OCI-LY1 (cell line): ENCODE results near the gene ALOX5AP.
"Not testable (repeated sequence)": the region's sequence is repeated elsewhere in the genome, so short reads cannot be mapped to it uniquely, and the experiment has no call there.

ENCODE experiments used
- H2AFZ ChIP-seq: fragments of 200-600 bp; sonication (generic), shearing (Covaris generic); 2 replicates; pipeline ENCODE4 v1.6.0; 2014; ENCODE audit warnings: antibody characterized with exemption, mild to moderate bottlenecking, low read length
- H3F3A ChIP-seq: fragments of 200-600 bp; sonication (generic), shearing (Covaris generic); 2 replicates; pipeline ENCODE4 v1.6.0; 2014; ENCODE audit warnings: mild to moderate bottlenecking, antibody characterized with exemption, low read length, moderate library complexity; ENCODE audit not compliant: insufficient read depth
- H3K27ac ChIP-seq: fragments of 200-600 bp; sonication (generic); 2 replicates; pipeline ENCODE4 v1.5.1; 2014; ENCODE audit warnings: low read length, mixed run types, mild to moderate bottlenecking, low read depth; ENCODE audit not compliant: poor library complexity, severe bottlenecking
- H3K27me3 ChIP-seq: fragments of 200-600 bp; sonication (generic); 2 replicates; pipeline ENCODE4 v1.6.0; 2014; ENCODE audit warnings: antibody characterized with exemption, mild to moderate bottlenecking, low read length, moderate library complexity; ENCODE audit not compliant: insufficient read depth
- H3K36me3 ChIP-seq: fragments of 200-600 bp; sonication (generic); 2 replicates; pipeline ENCODE4 v1.6.1; 2014; ENCODE audit warnings: mild to moderate bottlenecking, antibody characterized with exemption, low read length, moderate library complexity, mixed read lengths; ENCODE audit not compliant: insufficient read depth
- H3K4me1 ChIP-seq: fragments of 200-600 bp; sonication (generic); 2 replicates; pipeline ENCODE4 v1.5.1; 2014; ENCODE audit warnings: mild to moderate bottlenecking, low read length, moderate library complexity; ENCODE audit not compliant: insufficient read depth, severe bottlenecking
- H3K4me2 ChIP-seq: fragments of 200-600 bp; sonication (generic), shearing (Covaris generic); 2 replicates; pipeline ENCODE4 v1.6.1; 2014; ENCODE audit warnings: low read length
- H3K4me3 ChIP-seq: fragments of 200-600 bp; sonication (generic); 2 replicates; pipeline ENCODE4 v1.5.1; 2014; ENCODE audit warnings: low read length, low read depth, mild to moderate bottlenecking, mixed read lengths; ENCODE audit not compliant: poor library complexity, severe bottlenecking
- H3K79me2 ChIP-seq: fragments of 200-600 bp; shearing (Covaris generic); 2 replicates; pipeline ENCODE4 v1.6.1; 2016; ENCODE audit warnings: mixed run types, low read length, mixed read lengths; ENCODE audit not compliant: insufficient read depth
- H3K9ac ChIP-seq: fragments of 200-600 bp; sonication (generic), shearing (Covaris generic); 2 replicates; pipeline ENCODE4 v1.6.1; 2014; ENCODE audit warnings: mild to moderate bottlenecking, low read length, mixed read lengths
- H3K9me2 ChIP-seq: fragments of 200-600 bp; sonication (generic), shearing (Covaris generic); 2 replicates; pipeline ENCODE4 v1.6.1; 2014; ENCODE audit warnings: low read depth, mild to moderate bottlenecking, low read length, mixed read lengths
- H3K9me3 ChIP-seq: fragments of 200-600 bp; shearing (Covaris generic); 2 replicates; pipeline ENCODE4 v1.6.1; 2014; ENCODE audit warnings: low read length, mixed read lengths
- H4K20me1 ChIP-seq: fragments of 200-600 bp; sonication (generic), shearing (Covaris generic); 2 replicates; pipeline ENCODE4 v1.6.0; 2016; ENCODE audit warnings: mild to moderate bottlenecking, low read length; ENCODE audit not compliant: insufficient read depth
- CTCF ChIP-seq: fragments of 200-600 bp; sonication (generic), shearing (Covaris generic); IDR thresholded peaks from 2 replicates; pipeline ENCODE4 v1.5.1; 2017; ENCODE audit warnings: mild to moderate bottlenecking, antibody characterized with exemption, low read length, moderate library complexity, mixed read lengths
- EZH2 ChIP-seq: fragments of 200-600 bp; sonication (generic), shearing (Covaris generic); IDR thresholded peaks from 2 replicates; pipeline ENCODE4 v1.8.0; 2017; ENCODE audit warnings: borderline replicate concordance, mixed run types, mild to moderate bottlenecking, antibody characterized with exemption, low read length, moderate library complexity, mixed read lengths

ALOX5AP gene

DNA sequence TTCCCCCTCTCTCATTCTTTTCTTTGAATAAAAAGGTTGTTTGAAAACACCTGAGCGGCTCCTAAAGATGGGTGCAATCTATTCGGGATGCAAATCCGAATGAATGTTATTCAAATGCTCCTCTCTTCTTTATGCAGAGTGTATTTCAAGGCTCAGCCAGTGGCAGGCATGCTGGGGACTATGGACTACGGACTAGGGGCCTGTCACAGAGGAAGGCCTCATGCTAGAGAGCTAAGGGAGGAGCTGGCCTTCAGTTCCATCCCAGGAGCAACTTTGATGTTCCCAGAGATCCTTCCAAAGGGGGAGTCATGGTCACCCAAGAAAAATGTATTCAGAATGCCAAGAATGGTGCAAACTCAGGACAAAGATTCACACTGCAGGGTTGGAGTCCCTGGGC lies 9.3 kb downstream of the ALOX5AP start:
- no peak overlapping the region for H3K27ac ChIP-seq
- H3K36me3 ChIP-seq = peaks cover 49% of the 10 kb centered on the region
- no peaks in the 10 kb centered on the region for H4K20me1 ChIP-seq
- no peaks in the 10 kb centered on the region for H3K9me3 ChIP-seq
- no peak for TF ChIP-seq EZH2
- peak overlapping the region; percentile 27; the same call in 1 of the 2 replicates for H3K4me2 ChIP-seq
- no peak overlapping the region for H3K9ac ChIP-seq
- H3K4me3 ChIP-seq = no peak overlapping the region
- H3F3A ChIP-seq = no peaks in the 10 kb centered on the region
- H3K27me3 ChIP-seq = no peaks in the 10 kb centered on the region
- H3K4me1 ChIP-seq = peaks cover 36% of the 10 kb centered on the region
- no peak overlapping the region for H2AFZ ChIP-seq
- H3K9me2 ChIP-seq = no peaks in the 10 kb centered on the region
- H3K79me2 ChIP-seq = no peaks in the 10 kb centered on the region

DNA sequence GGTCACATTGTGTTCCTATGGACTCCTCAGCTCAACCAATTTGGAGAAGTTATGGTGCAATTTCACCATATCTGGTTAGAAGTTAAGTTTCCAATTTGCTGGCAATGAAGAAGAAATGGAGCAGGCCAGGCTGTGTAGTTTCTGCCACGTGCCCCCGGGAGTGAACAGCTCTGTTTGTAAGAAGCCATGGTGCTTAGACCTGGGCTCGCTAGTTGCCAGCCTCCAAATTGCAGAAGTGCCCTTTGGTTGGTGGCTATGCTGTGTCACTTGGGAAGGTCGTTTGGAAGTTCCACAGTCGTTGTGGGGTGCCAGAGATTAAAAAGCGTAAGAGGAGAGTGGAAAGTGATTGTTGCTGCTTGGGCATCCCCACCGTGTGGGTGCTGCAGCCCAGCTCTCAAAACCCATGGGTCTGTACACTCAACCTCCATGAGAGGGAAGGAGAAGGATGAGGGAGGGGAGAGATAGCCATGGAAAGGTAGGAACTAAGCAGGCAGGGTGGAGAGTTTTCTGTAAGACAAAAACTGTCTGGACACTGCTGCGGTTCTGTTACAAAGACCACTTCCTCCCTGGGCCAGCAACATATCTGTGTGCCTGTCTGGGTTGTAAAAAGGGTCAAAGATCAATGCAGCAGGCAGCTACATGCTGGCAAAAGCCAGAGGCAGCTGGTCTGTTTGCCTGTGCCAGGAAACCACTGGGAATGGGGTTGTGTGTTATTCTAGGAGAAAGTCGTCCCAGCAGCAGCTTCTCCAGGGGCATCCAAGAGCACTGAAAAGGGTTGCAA lies 10.8 kb downstream of the ALOX5AP start:
- Histone ChIP-seq H3F3A (no peaks in the 10 kb centered on the region), H3K4me2 (no peak overlapping the region), H3K4me1 (peaks cover 24% of the 10 kb centered on the region), H3K27me3 (no peaks in the 10 kb centered on the region), H2AFZ (no peak overlapping the region), H3K36me3 (peaks cover 63% of the 10 kb centered on the region), H3K4me3 (no peak overlapping the region), H3K9ac (no peak overlapping the region), H3K27ac (no peak overlapping the region), H4K20me1 (no peaks in the 10 kb centered on the region), H3K9me3 (no peaks in the 10 kb centered on the region), H3K9me2 (no peaks in the 10 kb centered on the region), H3K79me2 (no peaks in the 10 kb centered on the region)
- TF ChIP-seq CTCF (no peak), EZH2 (no peak)

- no peaks in the 10 kb centered on the region for H4K20me1 ChIP-seq
- no peak for TF ChIP-seq EZH2
- no peak for TF ChIP-seq CTCF
- no peaks in the 10 kb centered on the region for H3K9me3 ChIP-seq
- H3K79me2 ChIP-seq = no peaks in the 10 kb centered on the region
- no peak overlapping the region for H3K4me2 ChIP-seq
- H3K27ac ChIP-seq = no peak overlapping the region
- no peak overlapping the region for H3K4me3 ChIP-seq
- H2AFZ ChIP-seq = no peak overlapping the region
- no peaks in the 10 kb centered on the region for H3F3A ChIP-seq
- no peaks in the 10 kb centered on the region for H3K9me2 ChIP-seq
- no peaks in the 10 kb centered on the region for H3K27me3 ChIP-seq
- H3K9ac ChIP-seq = no peak overlapping the region
- H3K4me1 ChIP-seq = peaks cover 24% of the 10 kb centered on the region
- peaks cover 70% of the 10 kb centered on the region for H3K36me3 ChIP-seq
Observed at GRCh38 chr13:30746791-30747190, 11.4 kb downstream of the ALOX5AP start.

DNA sequence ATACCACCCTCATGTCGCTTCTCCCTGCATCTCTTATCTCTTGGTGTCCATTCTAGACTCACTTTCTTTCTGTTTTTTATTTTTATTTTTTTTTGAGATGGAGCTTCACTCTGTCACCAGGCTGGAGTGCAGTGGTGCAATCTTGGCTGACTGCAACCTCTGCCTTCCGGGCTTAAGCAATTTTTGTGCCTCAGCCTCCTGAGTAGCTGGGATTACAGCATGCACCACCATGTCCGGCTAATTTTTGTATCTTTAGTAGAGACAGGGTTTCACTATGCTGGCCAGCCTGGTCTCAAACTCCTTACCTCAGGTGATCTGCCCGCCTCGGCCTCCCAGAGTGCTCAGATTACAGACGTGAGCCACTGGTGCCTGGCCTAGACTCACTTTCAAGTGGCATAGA lies 12.5 kb downstream of the ALOX5AP start:
- not testable (repeated sequence) for H3K9ac ChIP-seq, H4K20me1 ChIP-seq, H3K9me2 ChIP-seq, H3K9me3 ChIP-seq, H3K27me3 ChIP-seq, H3K27ac ChIP-seq, H3K4me2 ChIP-seq, H3K4me3 ChIP-seq, H3F3A ChIP-seq, H3K79me2 ChIP-seq, H2AFZ ChIP-seq
- Histone ChIP-seq H3K4me1 (peaks cover 21% of the 10 kb centered on the region), H3K36me3 (peaks cover 71% of the 10 kb centered on the region)
